GM23338 (cell line): Measurements from ENCODE around the gene SHB. TPM values are rescaled to one million over a fixed set of nuclear protein-coding genes. Genes with fewer than 3 reads are reported as not detected.

Source experiments
- ZNF462 ChIP-seq: fragments of 250-450 bp; sonication (Bioruptor Pico); IDR thresholded peaks from 2 replicates; pipeline ENCODE4 v1.5.0; 2020; ENCODE audit warnings: mild to moderate bottlenecking, moderate library complexity
- polyA plus RNA-seq: library from polyadenylated mRNA; unstranded; fragments of >200 nt; fragmentation: Nextera tagmentation; extraction: Ambion mirVana; gene quantifications from 2 replicates; pipeline ENCODE4 v1.2.1, GENCODE V29; 2016
- small RNA-seq: library from RNA; depleted of rRNA; stranded (forward); fragments of <200 nt; gene quantifications from one replicate; pipeline ENCODE3, GENCODE V24; 2014; ENCODE audit warnings: low replicate concordance
- total RNA-seq: library from RNA; depleted of rRNA; stranded (reverse); fragments of >200 nt; shearing (Covaris generic); gene quantifications from 2 replicates; pipeline ENCODE4 v1.2.3, GENCODE V29; 2014; rRNA removed

Gene SHB
- total and polyA plus RNA-seq, 2 experiments from 2014 or later, result 1.5 to 14.0 TPM

- no peak for TF ChIP-seq ZNF462 (CRISPR knock-in tag)
Measured at GRCh38 chr9:37870081-37870798, 198.8 kb downstream of the SHB start (continued).

Small RNA genes within 50 kb of the gene (small RNA-seq; reads per million reads assigned to genes)
- gene RNU7-124P, result not detected

Other genes with a start within 250 kb of the SHB start
- gene SLC25A51, start 165.1 kb downstream of the SHB start, total RNA-seq, result 16.8 and 22.0 TPM in 2 replicates
- gene SLC25A51, start 165.1 kb downstream of the SHB start, polyA plus RNA-seq, result 5.3 and 5.8 TPM in 2 replicates